ENCODE results near the gene ALDH3B2. TPM values are rescaled to one million over a fixed set of nuclear protein-coding genes. Genes with fewer than 3 reads are reported as not detected.

Gene ALDH3B2
- total RNA-seq, 2 experiments from 2014 or later, result not detected

- H3K27me3 ChIP-seq (ENCODE audit: control insufficient read depth in 1 of 2, insufficient read depth in 2 of 2, low read length in 2 of 2), result no peaks in the 10 kb centered on the region
- no peaks in the 10 kb centered on the region for H3K9me3 ChIP-seq (ENCODE audit: control insufficient read depth in 1 of 2, insufficient read depth in 1 of 2, low read length in 2 of 2)
- DNase-seq (no peak), ATAC-seq (ENCODE audit: poor library complexity) (no peak)
- Mint-ChIP-seq H3K27ac (no peak overlapping the region), H3K4me3 (no peak overlapping the region), H3K36me3 (ENCODE audit: low read depth) (peaks cover 4% of the 10 kb centered on the region), H3K9me3 (no peaks in the 10 kb centered on the region), H3K4me1 (ENCODE audit: low read depth) (peaks cover 14% of the 10 kb centered on the region), H3K27me3 (no peaks in the 10 kb centered on the region)
- ChIA-PET POLR2A (interaction anchor here (4.9 kb wide), 1 partner anchor 24 kb away, joined by 51 read pairs; the partner anchor contains the start of gene NUDT8), CTCF (no interaction called here)
- peaks cover 22% of the 10 kb centered on the region for H3K4me1 ChIP-seq (ENCODE audit: insufficient read depth, low read length)
- no peak overlapping the region for H3K4me3 ChIP-seq (ENCODE audit: low read length)
- H3K36me3 ChIP-seq (ENCODE audit: insufficient read depth, low read length), result no peaks in the 10 kb centered on the region
- TF ChIP-seq, protein P1, sequence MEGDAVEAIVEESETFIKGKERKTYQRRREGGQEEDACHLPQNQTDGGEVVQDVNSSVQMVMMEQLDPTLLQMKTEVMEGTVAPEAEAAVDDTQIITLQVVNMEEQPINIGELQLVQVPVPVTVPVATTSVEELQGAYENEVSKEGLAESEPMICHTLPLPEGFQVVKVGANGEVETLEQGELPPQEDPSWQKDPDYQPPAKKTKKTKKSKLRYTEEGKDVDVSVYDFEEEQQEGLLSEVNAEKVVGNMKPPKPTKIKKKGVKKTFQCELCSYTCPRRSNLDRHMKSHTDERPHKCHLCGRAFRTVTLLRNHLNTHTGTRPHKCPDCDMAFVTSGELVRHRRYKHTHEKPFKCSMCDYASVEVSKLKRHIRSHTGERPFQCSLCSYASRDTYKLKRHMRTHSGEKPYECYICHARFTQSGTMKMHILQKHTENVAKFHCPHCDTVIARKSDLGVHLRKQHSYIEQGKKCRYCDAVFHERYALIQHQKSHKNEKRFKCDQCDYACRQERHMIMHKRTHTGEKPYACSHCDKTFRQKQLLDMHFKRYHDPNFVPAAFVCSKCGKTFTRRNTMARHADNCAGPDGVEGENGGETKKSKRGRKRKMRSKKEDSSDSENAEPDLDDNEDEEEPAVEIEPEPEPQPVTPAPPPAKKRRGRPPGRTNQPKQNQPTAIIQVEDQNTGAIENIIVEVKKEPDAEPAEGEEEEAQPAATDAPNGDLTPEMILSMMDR (IDR thresholded peaks at IDR 0.05), result no peak
- intact Hi-C loops (cut with DNase I, micrococcal nuclease), result loop anchor here in 1 of 2 experiments (10.0 kb wide), 1 partner anchor 298 kb away; the partner anchor contains the start of gene POLD4
- H3K27ac ChIP-seq (ENCODE audit: low read depth in 1 of 2, low read length in 2 of 2), result no peak overlapping the region
These were observed 21.2 kb downstream of the ALDH3B2 start for GRCh38 chr11:67652965-67653845.

DNA sequence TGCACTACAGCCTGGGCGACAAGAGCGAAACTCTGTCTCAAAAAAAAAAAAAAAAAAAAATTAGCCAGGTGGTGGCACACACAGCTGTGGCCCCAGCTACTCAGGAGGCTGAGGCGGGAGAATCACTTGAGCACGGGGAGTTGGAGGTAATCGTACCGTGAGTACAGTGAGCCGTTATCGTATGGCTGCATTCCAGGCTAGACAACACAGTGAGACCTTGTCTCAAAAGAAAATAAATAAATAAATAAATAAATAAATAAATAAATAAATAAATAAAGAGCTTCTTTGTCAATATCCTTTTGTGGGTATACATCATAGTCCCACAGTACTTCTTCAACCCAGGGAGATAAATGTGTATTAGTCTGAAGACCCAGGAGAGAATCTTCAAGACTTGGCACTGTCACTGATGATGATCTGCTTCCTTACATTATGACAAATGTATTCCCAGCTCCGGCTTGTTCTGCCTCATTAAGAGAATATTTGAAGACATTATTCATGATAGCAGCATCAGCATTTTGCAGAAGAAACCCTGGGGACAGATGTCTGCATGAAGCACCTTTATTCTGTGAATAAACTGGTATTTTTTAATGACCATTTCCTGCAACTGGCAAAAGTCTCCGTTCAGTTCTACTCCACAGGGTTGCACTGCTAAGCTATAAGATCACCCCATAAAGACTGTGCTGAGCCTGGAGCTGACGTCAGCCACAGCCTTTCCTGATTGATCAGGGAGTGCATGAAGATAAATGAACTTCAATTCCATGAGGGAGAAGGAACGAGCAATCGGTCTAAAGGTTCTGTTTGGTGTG, 22.2 kb downstream of the ALDH3B2 start:
- no peaks in the 10 kb centered on the region for H3K9me3 Mint-ChIP-seq
- H3K9me3 ChIP-seq (ENCODE audit: control insufficient read depth in 1 of 2, insufficient read depth in 1 of 2, low read length in 2 of 2), result no peaks in the 10 kb centered on the region
- H3K27me3 ChIP-seq (ENCODE audit: control insufficient read depth in 1 of 2, insufficient read depth in 2 of 2, low read length in 2 of 2), result no peaks in the 10 kb centered on the region
- H3K36me3 Mint-ChIP-seq (ENCODE audit: low read depth), result peaks cover 4% of the 10 kb centered on the region
- no peaks in the 10 kb centered on the region for H3K36me3 ChIP-seq (ENCODE audit: insufficient read depth, low read length)
- H3K4me1 Mint-ChIP-seq (ENCODE audit: low read depth), result peaks cover 21% of the 10 kb centered on the region
- POLR2A ChIA-PET, result interaction anchor here (2.2 to 4.9 kb wide), 2 partner anchors 23 to 39 kb away, joined by 12 to 51 read pairs; partner anchors contain the start of gene NUDT8
- peak overlapping the region; percentile 27 for H3K4me3 Mint-ChIP-seq
- ATAC-seq (ENCODE audit: poor library complexity) (no peak), DNase-seq (no peak)
- H3K4me3 ChIP-seq (ENCODE audit: low read length), result no peak overlapping the region
- peak overlapping the region; percentile 11 for H3K27ac Mint-ChIP-seq
- no peak overlapping the region for H3K27ac ChIP-seq (ENCODE audit: low read depth in 1 of 2, low read length in 2 of 2)
- H3K4me1 ChIP-seq (ENCODE audit: insufficient read depth, low read length), result peaks cover 32% of the 10 kb centered on the region
- TF ChIP-seq, protein P1 (IDR thresholded peaks at IDR 0.05), result no peak
- no peaks in the 10 kb centered on the region for H3K27me3 Mint-ChIP-seq
- intact Hi-C loops (cut with DNase I, micrococcal nuclease), result loop anchor here in 1 of 2 experiments (10.0 kb wide), 1 partner anchor 297 kb away; the partner anchor contains the start of gene POLD4
- CTCF ChIA-PET, result interaction anchor here (0.6 to 2.7 kb wide), 3 partner anchors 15 to 33 kb away, joined by 3 to 9 read pairs (median 3); partner anchors contain the start of gene NUDT8
